OCI-LY3 (cell line): ENCODE data around the gene TTC7B.

Experiments used
- EZH2phosphoT487 ChIP-seq: fragments of 200-600 bp; shearing (Covaris generic); IDR thresholded peaks from 2 replicates; pipeline ENCODE4 v1.6.1; 2018; ENCODE audit warnings: antibody characterized with exemption, mixed run types, low read depth
- TF ChIP-seq, protein P1 (sequence below): fragments of 200-600, 300-600 bp; sonication (generic); IDR thresholded peaks from 2 replicates; pipeline ENCODE4 v1.5.1; 2014; ENCODE audit warnings: antibody characterized with exemption, low read length, low read depth

DNA sequence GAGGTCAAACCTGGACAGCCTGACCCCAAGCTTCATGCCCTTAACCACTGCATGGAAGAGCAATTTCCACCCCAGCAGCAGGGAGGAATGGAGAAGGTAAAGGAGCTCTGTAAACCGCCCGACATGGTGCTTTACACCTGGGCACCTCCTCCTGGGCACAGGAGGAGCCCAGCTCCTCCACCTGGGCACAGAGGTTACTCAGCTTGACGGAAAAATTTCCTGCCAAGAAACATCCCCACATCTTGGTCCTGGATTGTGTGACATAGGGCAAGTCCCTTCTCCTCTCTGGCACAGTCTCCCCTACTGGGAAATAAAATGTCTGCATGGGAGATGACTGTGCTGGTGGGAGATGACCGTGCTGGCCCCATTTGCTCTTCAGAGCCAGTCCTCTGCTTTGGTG lies 40.8 kb downstream of the TTC7B start:
- TF ChIP-seq, protein P1, sequence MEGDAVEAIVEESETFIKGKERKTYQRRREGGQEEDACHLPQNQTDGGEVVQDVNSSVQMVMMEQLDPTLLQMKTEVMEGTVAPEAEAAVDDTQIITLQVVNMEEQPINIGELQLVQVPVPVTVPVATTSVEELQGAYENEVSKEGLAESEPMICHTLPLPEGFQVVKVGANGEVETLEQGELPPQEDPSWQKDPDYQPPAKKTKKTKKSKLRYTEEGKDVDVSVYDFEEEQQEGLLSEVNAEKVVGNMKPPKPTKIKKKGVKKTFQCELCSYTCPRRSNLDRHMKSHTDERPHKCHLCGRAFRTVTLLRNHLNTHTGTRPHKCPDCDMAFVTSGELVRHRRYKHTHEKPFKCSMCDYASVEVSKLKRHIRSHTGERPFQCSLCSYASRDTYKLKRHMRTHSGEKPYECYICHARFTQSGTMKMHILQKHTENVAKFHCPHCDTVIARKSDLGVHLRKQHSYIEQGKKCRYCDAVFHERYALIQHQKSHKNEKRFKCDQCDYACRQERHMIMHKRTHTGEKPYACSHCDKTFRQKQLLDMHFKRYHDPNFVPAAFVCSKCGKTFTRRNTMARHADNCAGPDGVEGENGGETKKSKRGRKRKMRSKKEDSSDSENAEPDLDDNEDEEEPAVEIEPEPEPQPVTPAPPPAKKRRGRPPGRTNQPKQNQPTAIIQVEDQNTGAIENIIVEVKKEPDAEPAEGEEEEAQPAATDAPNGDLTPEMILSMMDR = no peak
- no peak for TF ChIP-seq EZH2phosphoT487
